ENCODE data around the gene MICALL2.

The MICALL2 gene

GRCh38 chr7:1492640-1493039, 33.4 kb upstream of the MICALL2 start:
- 90 to 95% methylated on average over 31 to 33 of the region's 33 CpGs for WGBS, 2 experiments
- Histone ChIP-seq H3K4me3 (ENCODE audit: insufficient read depth, low read depth, low read length) (no peak overlapping the region), H3K4me1 (ENCODE audit: control insufficient read depth, insufficient read depth, low read length) (no peaks in the 10 kb centered on the region), H3K36me3 (ENCODE audit: control insufficient read depth, insufficient read depth, low read length) (peaks cover 17% of the 10 kb centered on the region), H3K27me3 (ENCODE audit: control insufficient read depth, insufficient read depth, low read length, poor library complexity, severe bottlenecking) (no peaks in the 10 kb centered on the region), H3K27ac (ENCODE audit: insufficient read depth, low read depth, low read length, poor library complexity, severe bottlenecking) (no peak overlapping the region), H3K9me3 (ENCODE audit: control insufficient read depth, low read length) (no peaks in the 10 kb centered on the region)

GRCh38 chr7:1492221-1492620, 33.0 kb upstream of the MICALL2 start:
- peaks cover 17% of the 10 kb centered on the region for H3K36me3 ChIP-seq (ENCODE audit: control insufficient read depth, insufficient read depth, low read length)
- no peaks in the 10 kb centered on the region for H3K9me3 ChIP-seq (ENCODE audit: control insufficient read depth, low read length)
- no peaks in the 10 kb centered on the region for H3K27me3 ChIP-seq (ENCODE audit: control insufficient read depth, insufficient read depth, low read length, poor library complexity, severe bottlenecking)
- 94 to 98% methylated on average over 10 of the region's 10 CpGs for WGBS, 2 experiments
- no peak overlapping the region for H3K27ac ChIP-seq (ENCODE audit: insufficient read depth, low read depth, low read length, poor library complexity, severe bottlenecking)
- H3K4me3 ChIP-seq (ENCODE audit: insufficient read depth, low read depth, low read length): no peak overlapping the region
- H3K4me1 ChIP-seq (ENCODE audit: control insufficient read depth, insufficient read depth, low read length): no peaks in the 10 kb centered on the region

- H3K27me3 ChIP-seq (ENCODE audit: control insufficient read depth, insufficient read depth, low read length, poor library complexity, severe bottlenecking): no peaks in the 10 kb centered on the region
- 94 to 95% methylated on average over 19 of the region's 19 CpGs for WGBS, 2 experiments
- H3K27ac ChIP-seq (ENCODE audit: insufficient read depth, low read depth, low read length, poor library complexity, severe bottlenecking): no peak overlapping the region
- no peak overlapping the region for H3K4me3 ChIP-seq (ENCODE audit: insufficient read depth, low read depth, low read length)
- no peaks in the 10 kb centered on the region for H3K9me3 ChIP-seq (ENCODE audit: control insufficient read depth, low read length)
- peaks cover 17% of the 10 kb centered on the region for H3K36me3 ChIP-seq (ENCODE audit: control insufficient read depth, insufficient read depth, low read length)
- H3K4me1 ChIP-seq (ENCODE audit: control insufficient read depth, insufficient read depth, low read length): no peaks in the 10 kb centered on the region
These were observed 31.6 kb upstream of the MICALL2 start for GRCh38 chr7:1490837-1491236.

GRCh38 chr7:1489336-1489735, 30.1 kb upstream of the MICALL2 start:
- Histone ChIP-seq H3K9me3 (ENCODE audit: control insufficient read depth, low read length) (no peaks in the 10 kb centered on the region), H3K27me3 (ENCODE audit: control insufficient read depth, insufficient read depth, low read length, poor library complexity, severe bottlenecking) (no peaks in the 10 kb centered on the region), H3K36me3 (ENCODE audit: control insufficient read depth, insufficient read depth, low read length) (peaks cover 14% of the 10 kb centered on the region), H3K4me1 (ENCODE audit: control insufficient read depth, insufficient read depth, low read length) (no peaks in the 10 kb centered on the region), H3K27ac (ENCODE audit: insufficient read depth, low read depth, low read length, poor library complexity, severe bottlenecking) (no peak overlapping the region), H3K4me3 (ENCODE audit: insufficient read depth, low read depth, low read length) (no peak overlapping the region)
- WGBS, 2 experiments: 93 to 95% methylated on average over 18 of the region's 18 CpGs

- 91% methylated on average over 20 of the region's 20 CpGs for WGBS, 2 experiments
- H3K27me3 ChIP-seq (ENCODE audit: control insufficient read depth, insufficient read depth, low read length, poor library complexity, severe bottlenecking): no peaks in the 10 kb centered on the region
- H3K27ac ChIP-seq (ENCODE audit: insufficient read depth, low read depth, low read length, poor library complexity, severe bottlenecking): no peak overlapping the region
- no peaks in the 10 kb centered on the region for H3K4me1 ChIP-seq (ENCODE audit: control insufficient read depth, insufficient read depth, low read length)
- H3K9me3 ChIP-seq (ENCODE audit: control insufficient read depth, low read length): no peaks in the 10 kb centered on the region
- peaks cover 15% of the 10 kb centered on the region for H3K36me3 ChIP-seq (ENCODE audit: control insufficient read depth, insufficient read depth, low read length)
- H3K4me3 ChIP-seq (ENCODE audit: insufficient read depth, low read depth, low read length): no peak overlapping the region
These were observed 28.7 kb upstream of the MICALL2 start for GRCh38 chr7:1488016-1488415.

GRCh38 chr7:1487466-1487865, 28.2 kb upstream of the MICALL2 start:
- Histone ChIP-seq H3K4me1 (ENCODE audit: control insufficient read depth, insufficient read depth, low read length) (no peaks in the 10 kb centered on the region), H3K4me3 (ENCODE audit: insufficient read depth, low read depth, low read length) (no peak overlapping the region), H3K36me3 (ENCODE audit: control insufficient read depth, insufficient read depth, low read length) (peaks cover 15% of the 10 kb centered on the region), H3K9me3 (ENCODE audit: control insufficient read depth, low read length) (no peaks in the 10 kb centered on the region), H3K27me3 (ENCODE audit: control insufficient read depth, insufficient read depth, low read length, poor library complexity, severe bottlenecking) (no peaks in the 10 kb centered on the region), H3K27ac (ENCODE audit: insufficient read depth, low read depth, low read length, poor library complexity, severe bottlenecking) (no peak overlapping the region)
- 93 to 94% methylated on average over 25 of the region's 25 CpGs for WGBS, 2 experiments

- Histone ChIP-seq H3K4me3 (ENCODE audit: insufficient read depth, low read depth, low read length) (no peak overlapping the region), H3K27ac (ENCODE audit: insufficient read depth, low read depth, low read length, poor library complexity, severe bottlenecking) (no peak overlapping the region), H3K36me3 (ENCODE audit: control insufficient read depth, insufficient read depth, low read length) (peaks cover 10% of the 10 kb centered on the region), H3K4me1 (ENCODE audit: control insufficient read depth, insufficient read depth, low read length) (no peaks in the 10 kb centered on the region), H3K9me3 (ENCODE audit: control insufficient read depth, low read length) (no peaks in the 10 kb centered on the region), H3K27me3 (ENCODE audit: control insufficient read depth, insufficient read depth, low read length, poor library complexity, severe bottlenecking) (no peaks in the 10 kb centered on the region)
- 92 to 93% methylated on average over 23 of the region's 23 CpGs for WGBS, 2 experiments
These were observed 27.3 kb upstream of the MICALL2 start for GRCh38 chr7:1486571-1486970.

GRCh38 chr7:1485156-1485555, 25.9 kb upstream of the MICALL2 start:
- Histone ChIP-seq H3K27me3 (ENCODE audit: control insufficient read depth, insufficient read depth, low read length, poor library complexity, severe bottlenecking) (no peaks in the 10 kb centered on the region), H3K4me3 (ENCODE audit: insufficient read depth, low read depth, low read length) (no peak overlapping the region), H3K27ac (ENCODE audit: insufficient read depth, low read depth, low read length, poor library complexity, severe bottlenecking) (no peak overlapping the region), H3K36me3 (ENCODE audit: control insufficient read depth, insufficient read depth, low read length) (peaks cover 6% of the 10 kb centered on the region), H3K4me1 (ENCODE audit: control insufficient read depth, insufficient read depth, low read length) (no peaks in the 10 kb centered on the region), H3K9me3 (ENCODE audit: control insufficient read depth, low read length) (no peaks in the 10 kb centered on the region)
- WGBS, 2 experiments: 95 to 98% methylated on average over 19 of the region's 19 CpGs

GRCh38 chr7:1484569-1484968, 25.3 kb upstream of the MICALL2 start:
- H3K27me3 ChIP-seq (ENCODE audit: control insufficient read depth, insufficient read depth, low read length, poor library complexity, severe bottlenecking): no peaks in the 10 kb centered on the region
- no peaks in the 10 kb centered on the region for H3K9me3 ChIP-seq (ENCODE audit: control insufficient read depth, low read length)
- H3K27ac ChIP-seq (ENCODE audit: insufficient read depth, low read depth, low read length, poor library complexity, severe bottlenecking): no peak overlapping the region
- 92 to 95% methylated on average over 12 of the region's 12 CpGs for WGBS, 2 experiments
- H3K36me3 ChIP-seq (ENCODE audit: control insufficient read depth, insufficient read depth, low read length): peaks cover 11% of the 10 kb centered on the region
- H3K4me1 ChIP-seq (ENCODE audit: control insufficient read depth, insufficient read depth, low read length): no peaks in the 10 kb centered on the region
- H3K4me3 ChIP-seq (ENCODE audit: insufficient read depth, low read depth, low read length): no peak overlapping the region

- WGBS, 2 experiments: 96% methylated on average over 65 of the region's 65 CpGs
- Histone ChIP-seq H3K4me1 (ENCODE audit: control insufficient read depth, insufficient read depth, low read length) (no peaks in the 10 kb centered on the region), H3K4me3 (ENCODE audit: insufficient read depth, low read depth, low read length) (no peak overlapping the region), H3K27me3 (ENCODE audit: control insufficient read depth, insufficient read depth, low read length, poor library complexity, severe bottlenecking) (no peaks in the 10 kb centered on the region), H3K36me3 (ENCODE audit: control insufficient read depth, insufficient read depth, low read length) (peaks cover 18% of the 10 kb centered on the region), H3K27ac (ENCODE audit: insufficient read depth, low read depth, low read length, poor library complexity, severe bottlenecking) (no peak overlapping the region), H3K9me3 (ENCODE audit: control insufficient read depth, low read length) (no peaks in the 10 kb centered on the region)
These were observed 24.6 kb upstream of the MICALL2 start for GRCh38 chr7:1483536-1484505.

Data from ectodermal cell (in vitro differentiated cells).